SU-DHL-6 (cell line): ENCODE data around the gene TMEM9B.

Experiments
- EZH2phosphoT487 ChIP-seq: fragments of 200-600 bp; sonication (generic), shearing (Covaris generic); conservative IDR thresholded peaks from 2 replicates; pipeline ENCODE4 v1.6.1; 2018; ENCODE audit warnings: mild to moderate bottlenecking, antibody characterized with exemption, low read length, moderate library complexity, mixed read lengths
- TF ChIP-seq, protein P1 (sequence below): fragments of 200-600 bp; sonication (generic); IDR thresholded peaks from one replicate; pipeline ENCODE4 v1.5.1; 2017; ENCODE audit warnings: antibody characterized with exemption, mild to moderate bottlenecking, low read length, moderate library complexity; ENCODE audit not compliant: insufficient read depth, poor library complexity, severe bottlenecking

DNA sequence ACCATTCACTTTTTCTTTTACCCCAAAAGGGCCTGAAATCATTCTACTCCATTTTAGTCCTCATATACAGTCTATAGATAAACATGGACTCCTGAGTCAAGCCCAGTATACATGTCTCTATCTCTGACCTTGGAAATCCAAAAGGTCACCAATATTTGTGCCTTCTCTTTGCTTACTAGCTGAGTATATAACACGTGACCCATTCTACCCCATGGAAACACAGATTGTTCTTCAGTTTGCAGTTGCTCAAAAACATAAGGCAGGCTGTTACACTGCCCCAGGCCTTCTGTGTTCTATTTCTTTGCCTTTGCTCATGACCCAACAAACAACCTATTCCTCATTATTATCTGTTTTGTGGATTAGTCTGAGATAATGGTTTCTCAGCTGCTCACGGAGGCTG lies 33.8 kb upstream of the TMEM9B start:
- TF ChIP-seq, protein P1, sequence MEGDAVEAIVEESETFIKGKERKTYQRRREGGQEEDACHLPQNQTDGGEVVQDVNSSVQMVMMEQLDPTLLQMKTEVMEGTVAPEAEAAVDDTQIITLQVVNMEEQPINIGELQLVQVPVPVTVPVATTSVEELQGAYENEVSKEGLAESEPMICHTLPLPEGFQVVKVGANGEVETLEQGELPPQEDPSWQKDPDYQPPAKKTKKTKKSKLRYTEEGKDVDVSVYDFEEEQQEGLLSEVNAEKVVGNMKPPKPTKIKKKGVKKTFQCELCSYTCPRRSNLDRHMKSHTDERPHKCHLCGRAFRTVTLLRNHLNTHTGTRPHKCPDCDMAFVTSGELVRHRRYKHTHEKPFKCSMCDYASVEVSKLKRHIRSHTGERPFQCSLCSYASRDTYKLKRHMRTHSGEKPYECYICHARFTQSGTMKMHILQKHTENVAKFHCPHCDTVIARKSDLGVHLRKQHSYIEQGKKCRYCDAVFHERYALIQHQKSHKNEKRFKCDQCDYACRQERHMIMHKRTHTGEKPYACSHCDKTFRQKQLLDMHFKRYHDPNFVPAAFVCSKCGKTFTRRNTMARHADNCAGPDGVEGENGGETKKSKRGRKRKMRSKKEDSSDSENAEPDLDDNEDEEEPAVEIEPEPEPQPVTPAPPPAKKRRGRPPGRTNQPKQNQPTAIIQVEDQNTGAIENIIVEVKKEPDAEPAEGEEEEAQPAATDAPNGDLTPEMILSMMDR = no peak
- no peak for TF ChIP-seq EZH2phosphoT487
